ENCODE data around the gene CSF2. TPM values are rescaled to one million over a fixed set of nuclear protein-coding genes. Genes with fewer than 3 reads are reported as not detected.

The CSF2 gene
- total and polyA plus RNA-seq, 2 experiments from 2014 or later: not detected

- Histone ChIP-seq H3K4me1 (ENCODE audit: insufficient read depth) (no peaks in the 10 kb centered on the region), H3K4me2 (no peak overlapping the region), H3K79me2 (no peaks in the 10 kb centered on the region), H4K20me1 (ENCODE audit: insufficient read depth, poor library complexity, severe bottlenecking) (no peaks in the 10 kb centered on the region), H3K9me2 (replicated peaks; ENCODE audit: insufficient read depth) (no peaks in the 10 kb centered on the region), H3K9me3 (ENCODE audit: low read depth) (no peaks in the 10 kb centered on the region), H3K4me3 (no peak overlapping the region), H2AFZ (no peak overlapping the region), H3K36me3 (replicated peaks; ENCODE audit: insufficient read depth, low read depth) (no peaks in the 10 kb centered on the region), H3K27me3 (no peaks in the 10 kb centered on the region), H3K27ac (no peak overlapping the region)
- WGBS (ENCODE audit: low lambda C conversion rate, missing lambda C conversion rate): 73% methylated on average over 2 of the region's 2 CpGs
- TF ChIP-seq CTCF (IDR thresholded peaks at IDR 0.05; ENCODE audit: poor library complexity): no peak
- TF ChIP-seq EZH2 (IDR thresholded peaks at IDR 0.05; ENCODE audit: borderline replicate concordance): no peak
- TF ChIP-seq EZH2phosphoT487 (IDR thresholded peaks at IDR 0.05; ENCODE audit: low read depth, severe bottlenecking, unreplicated experiment): no peak
- DNase-seq (ENCODE audit: low spot score): no peak
Measured at GRCh38 chr5:132095077-132095410, 21.5 kb downstream of the CSF2 start.

GRCh38 chr5:132095424-132095972 lies 21.9 kb downstream of the CSF2 start:
- H3K4me2 ChIP-seq: no peak overlapping the region
- 85% methylated on average over 6 of the region's 6 CpGs for WGBS (ENCODE audit: low lambda C conversion rate, missing lambda C conversion rate)
- no peak for DNase-seq (ENCODE audit: low spot score)

GRCh38 chr5:132096904-132097303 lies 23.3 kb downstream of the CSF2 start:
- no peak for DNase-seq (ENCODE audit: low spot score)
- no peak overlapping the region for H3K27ac ChIP-seq
- H3K36me3 ChIP-seq (replicated peaks; ENCODE audit: insufficient read depth, low read depth): no peaks in the 10 kb centered on the region
- H3K4me2 ChIP-seq: no peak overlapping the region
- no peaks in the 10 kb centered on the region for H3K9me3 ChIP-seq (ENCODE audit: low read depth)
- no peak overlapping the region for H3K4me3 ChIP-seq
- TF ChIP-seq CTCF (IDR thresholded peaks at IDR 0.05; ENCODE audit: poor library complexity): no peak
- TF ChIP-seq EZH2 (IDR thresholded peaks at IDR 0.05; ENCODE audit: borderline replicate concordance): no peak
- TF ChIP-seq EZH2phosphoT487 (IDR thresholded peaks at IDR 0.05; ENCODE audit: low read depth, severe bottlenecking, unreplicated experiment): no peak
- no peaks in the 10 kb centered on the region for H3K9me2 ChIP-seq (replicated peaks; ENCODE audit: insufficient read depth)
- no peaks in the 10 kb centered on the region for H3K4me1 ChIP-seq (ENCODE audit: insufficient read depth)
- H3K79me2 ChIP-seq: no peaks in the 10 kb centered on the region
- H3K27me3 ChIP-seq: no peaks in the 10 kb centered on the region
- H2AFZ ChIP-seq: no peak overlapping the region
- H4K20me1 ChIP-seq (ENCODE audit: insufficient read depth, poor library complexity, severe bottlenecking): no peaks in the 10 kb centered on the region
- 92% methylated on average over 3 of the region's 3 CpGs for WGBS (ENCODE audit: low lambda C conversion rate, missing lambda C conversion rate)

More at GRCh38 chr5:132095424-132095972, 21.9 kb downstream of the CSF2 start:
- no peaks in the 10 kb centered on the region for H3K4me1 ChIP-seq (ENCODE audit: insufficient read depth)
- no peaks in the 10 kb centered on the region for H3K36me3 ChIP-seq (replicated peaks; ENCODE audit: insufficient read depth, low read depth)
- H3K9me2 ChIP-seq (replicated peaks; ENCODE audit: insufficient read depth): no peaks in the 10 kb centered on the region
- H2AFZ ChIP-seq: no peak overlapping the region
- H4K20me1 ChIP-seq (ENCODE audit: insufficient read depth, poor library complexity, severe bottlenecking): no peaks in the 10 kb centered on the region
- H3K9me3 ChIP-seq (ENCODE audit: low read depth): no peaks in the 10 kb centered on the region
- H3K79me2 ChIP-seq: no peaks in the 10 kb centered on the region
- no peak overlapping the region for H3K4me3 ChIP-seq
- no peak for TF ChIP-seq EZH2phosphoT487 (IDR thresholded peaks at IDR 0.05; ENCODE audit: low read depth, severe bottlenecking, unreplicated experiment)
- TF ChIP-seq EZH2 (IDR thresholded peaks at IDR 0.05; ENCODE audit: borderline replicate concordance): no peak
- no peak for TF ChIP-seq CTCF (IDR thresholded peaks at IDR 0.05; ENCODE audit: poor library complexity)
- no peaks in the 10 kb centered on the region for H3K27me3 ChIP-seq
- H3K27ac ChIP-seq: no peak overlapping the region

Data from hepatocyte (in vitro differentiated cells).